Neural cell (in vitro differentiated cells): ENCODE results near the gene PCDH9. TPM values are rescaled to one million over a fixed set of nuclear protein-coding genes. Genes with fewer than 3 reads are reported as not detected.

Source experiments
- H2AFZ ChIP-seq: fragments of 200-600, 300-800 bp; sonication (generic), shearing (Covaris generic); 2 replicates; pipeline ENCODE4 v1.6.0; 2014; ENCODE audit warnings: low read depth, mild to moderate bottlenecking, antibody characterized with exemption, low read length, moderate library complexity
- H3F3A ChIP-seq: fragments of 200-600 bp; shearing (Covaris generic); 2 replicates; pipeline ENCODE4 v1.6.1; 2016; ENCODE audit warnings: mild to moderate bottlenecking, moderate library complexity, mixed read lengths, antibody characterized with exemption, low read length; ENCODE audit not compliant: insufficient read depth, poor library complexity, severe bottlenecking
- H3K27ac ChIP-seq: fragments of 200-600, 300-800 bp; sonication (generic), shearing (Covaris generic); 2 replicates; pipeline ENCODE4 v1.5.1; 2014; ENCODE audit warnings: mild to moderate bottlenecking, low read length, moderate library complexity
- H3K27me3 ChIP-seq: fragments of 300-800, 200-600 bp; sonication (generic), shearing (Covaris generic); 2 replicates; pipeline ENCODE4 v1.6.0; 2014; ENCODE audit warnings: mild to moderate bottlenecking, low read depth, low read length, moderate library complexity; ENCODE audit not compliant: insufficient read depth
- H3K36me3 ChIP-seq: fragments of 300-800, 200-600 bp; sonication (generic), shearing (Covaris generic); 2 replicates; pipeline ENCODE4 v1.5.1; 2014; ENCODE audit warnings: mild to moderate bottlenecking, antibody characterized with exemption, low read length, moderate library complexity; ENCODE audit not compliant: insufficient read depth
- H3K4me2 ChIP-seq: fragments of 300-800, 200-600 bp; sonication (generic), shearing (Covaris generic); 2 replicates; pipeline ENCODE4 v1.6.0; 2014; ENCODE audit warnings: mild to moderate bottlenecking, low read length
- H3K4me3 ChIP-seq: fragments of 300-800, 200-600 bp; sonication (generic), shearing (Covaris generic); 2 replicates; pipeline ENCODE4 v1.5.1; 2014; ENCODE audit warnings: mild to moderate bottlenecking, low read length, moderate library complexity
- H3K79me2 ChIP-seq: fragments of 200-600 bp; shearing (Covaris generic); replicated peaks from 2 replicates; pipeline ENCODE4 v1.6.0; 2014; ENCODE audit warnings: mild to moderate bottlenecking, low read length, moderate library complexity; ENCODE audit not compliant: insufficient read depth
- H3K9ac ChIP-seq: fragments of 300-800, 200-600 bp; sonication (generic), shearing (Covaris generic); 2 replicates; pipeline ENCODE4 v1.6.1; 2016; ENCODE audit warnings: mild to moderate bottlenecking, low read length, mixed read lengths
- H3K9me2 ChIP-seq: fragments of 200-600 bp; shearing (Covaris generic); 2 replicates; pipeline ENCODE4 v1.6.1; 2016; ENCODE audit warnings: mild to moderate bottlenecking, low read length, mixed read lengths; ENCODE audit not compliant: insufficient read depth
- H3K9me3 ChIP-seq: fragments of 200-600, 300-800 bp; sonication (generic), shearing (Covaris generic); 2 replicates; pipeline ENCODE4 v1.6.1; 2016; ENCODE audit warnings: mild to moderate bottlenecking, mixed run types, low read length, moderate library complexity, mixed read lengths
- H4K20me1 ChIP-seq: fragments of 200-600 bp; shearing (Covaris generic); 2 replicates; pipeline ENCODE4 v1.6.1; 2016; ENCODE audit warnings: mild to moderate bottlenecking, mixed run types; ENCODE audit not compliant: insufficient read depth
- CTCF ChIP-seq: fragments of 450-650 bp; IDR thresholded peaks from 2 replicates; pipeline ENCODE4 v1.5.1; 2014; ENCODE audit warnings: antibody characterized with exemption, mild to moderate bottlenecking, moderate library complexity; ENCODE audit not compliant: poor library complexity, severe bottlenecking
- EP300 ChIP-seq: fragments of 450-650 bp; conservative IDR thresholded peaks from 2 replicates; pipeline ENCODE4 v1.6.1; 2014; ENCODE audit warnings: antibody characterized with exemption, mild to moderate bottlenecking, moderate library complexity; ENCODE audit not compliant: poor library complexity, severe bottlenecking
- EZH2 ChIP-seq: fragments of 200-600, 300-800 bp; shearing (Covaris generic), sonication (generic); IDR thresholded peaks from 2 replicates; pipeline ENCODE4 v1.6.1; 2014; ENCODE audit warnings: antibody characterized with exemption, low read length, borderline replicate concordance, mild to moderate bottlenecking; ENCODE audit not compliant: insufficient read depth, poor library complexity, severe bottlenecking
- MXI1 ChIP-seq: fragments of 450-650 bp; conservative IDR thresholded peaks from 2 replicates; pipeline ENCODE4 v1.6.1; 2014; ENCODE audit warnings: antibody characterized with exemption, mild to moderate bottlenecking; ENCODE audit not compliant: poor library complexity, severe bottlenecking
- POLR2AphosphoS5 ChIP-seq: IDR thresholded peaks from 2 replicates; pipeline ENCODE4 v1.6.1; 2012
- RAD21 ChIP-seq: fragments of 450-650 bp; conservative IDR thresholded peaks from 2 replicates; pipeline ENCODE4 v1.6.1; 2014; ENCODE audit warnings: antibody characterized with exemption, mild to moderate bottlenecking, moderate library complexity
- REST ChIP-seq: IDR thresholded peaks from 2 replicates; pipeline ENCODE4 v1.6.1; 2012; ENCODE audit warnings: borderline replicate concordance
- SMC3 ChIP-seq: fragments of 450-650 bp; conservative IDR thresholded peaks from 2 replicates; pipeline ENCODE4 v1.6.1; 2014; ENCODE audit warnings: antibody characterized with exemption, mild to moderate bottlenecking, moderate library complexity; ENCODE audit not compliant: poor library complexity
- TAF1 ChIP-seq: IDR thresholded peaks from 2 replicates; pipeline ENCODE4 v1.6.1; 2012; ENCODE audit warnings: low read depth
- polyA plus RNA-seq: library from polyadenylated mRNA; depleted of rRNA; stranded (reverse); fragments of >200 nt; gene quantifications from 2 replicates; pipeline ENCODE4 v1.2.3, GENCODE V29; 2014

PCDH9 gene
- polyA plus RNA-seq, 1 donor from 2014 or later, result 4.6 TPM

- H3K4me3 ChIP-seq, result no peak overlapping the region
- no peaks in the 10 kb centered on the region for H3K9me3 ChIP-seq
- TF ChIP-seq MXI1, result no peak
- no peak for TF ChIP-seq RAD21
- TF ChIP-seq POLR2AphosphoS5, result no peak
- no peak for TF ChIP-seq REST
- no peak for TF ChIP-seq EP300
- no peak for TF ChIP-seq TAF1
- TF ChIP-seq EZH2, result no peak
- TF ChIP-seq SMC3, result no peak
- TF ChIP-seq CTCF, result no peak
- H2AFZ ChIP-seq, result no peak overlapping the region
- no peaks in the 10 kb centered on the region for H3F3A ChIP-seq
- H3K79me2 ChIP-seq, result no peaks in the 10 kb centered on the region
- no peaks in the 10 kb centered on the region for H3K9me2 ChIP-seq
- no peak overlapping the region for H3K27ac ChIP-seq
- no peaks in the 10 kb centered on the region for H4K20me1 ChIP-seq
- H3K36me3 ChIP-seq, result no peaks in the 10 kb centered on the region
- H3K4me2 ChIP-seq, result no peak overlapping the region
- no peaks in the 10 kb centered on the region for H3K27me3 ChIP-seq
- H3K9ac ChIP-seq, result no peak overlapping the region
Measured at GRCh38 chr13:66560189-66560588, 669.9 kb downstream of the PCDH9 start.

- no peak overlapping the region for H3K27ac ChIP-seq
- no peaks in the 10 kb centered on the region for H3K27me3 ChIP-seq
- no peaks in the 10 kb centered on the region for H3K9me2 ChIP-seq
- H3F3A ChIP-seq, result no peaks in the 10 kb centered on the region
- H3K79me2 ChIP-seq, result no peaks in the 10 kb centered on the region
- no peak overlapping the region for H3K9ac ChIP-seq
- H3K4me3 ChIP-seq, result no peak overlapping the region
- no peaks in the 10 kb centered on the region for H3K36me3 ChIP-seq
- H3K4me2 ChIP-seq, result no peak overlapping the region
- TF ChIP-seq MXI1 (no peak), TAF1 (no peak), POLR2AphosphoS5 (no peak), CTCF (no peak), REST (no peak), RAD21 (no peak), EZH2 (no peak), EP300 (no peak), SMC3 (no peak)
- H2AFZ ChIP-seq, result no peak overlapping the region
- H3K9me3 ChIP-seq, result no peaks in the 10 kb centered on the region
- H4K20me1 ChIP-seq, result no peaks in the 10 kb centered on the region
Measured at GRCh38 chr13:66559093-66559492, 671.0 kb downstream of the PCDH9 start.
